Astrocyte of the spinal cord (primary cell): Measurements from ENCODE around the gene CFAP299.
A peak's percentile ranks its signal among the peaks of the same experiment; 100 is the strongest.
"Not testable (repeated sequence)": the region's sequence is repeated elsewhere in the genome, so short reads cannot be mapped to it uniquely, and the experiment has no call there.

Experiments used
- DNase-seq: peaks from one replicate; pipeline ENCODE4 v3.0.0; 2011; ENCODE audit warnings: low read depth, low spot score
- H3K4me3 ChIP-seq: 2 replicates; pipeline ENCODE4 v1.5.1; 2011; ENCODE audit warnings: low read depth, mild to moderate bottlenecking, low read length, moderate library complexity
- CTCF ChIP-seq: IDR thresholded peaks from 2 replicates; pipeline ENCODE4 v1.5.1; 2012; ENCODE audit warnings: low read depth, mild to moderate bottlenecking, low read length, inconsistent platforms
- in situ Hi-C: cut with HindIII; loops from 2 replicates; pipeline ENCODE4 v1.10.0; 2017; ENCODE audit warnings: low sequenced_read_pairs

Gene CFAP299

GRCh38 chr4:80335554-80336358 lies at the start of gene CFAP299:
Gene CFAP299 (plus strand): TSS chr4:80335730.
- peak; percentile 88 for DNase-seq
- in situ Hi-C loops, result no loop called here
- H3K4me3 ChIP-seq, result peak within 1 kb of the TSS; percentile 77
- TF ChIP-seq CTCF, result peak; percentile 72

GRCh38 chr4:80286451-80286850 lies 49.1 kb upstream of the CFAP299 start:
- DNase-seq, result no peak
- no peak for TF ChIP-seq CTCF
- H3K4me3 ChIP-seq, result no peak overlapping the region
- in situ Hi-C loops, result no loop called here

- DNase-seq, H3K4me3 ChIP-seq, in situ Hi-C loops: not testable (repeated sequence)
These were observed 44.9 kb upstream of the CFAP299 start for GRCh38 chr4:80290665-80291064.

GRCh38 chr4:80294206-80294605 lies 41.3 kb upstream of the CFAP299 start:
- DNase-seq, result no peak
- in situ Hi-C loops, result no loop called here
- no peak overlapping the region for H3K4me3 ChIP-seq
- TF ChIP-seq CTCF, result no peak

- no peak for TF ChIP-seq CTCF
- in situ Hi-C loops, result no loop called here
- no peak for DNase-seq
- H3K4me3 ChIP-seq, result no peak overlapping the region
These were observed 40.2 kb upstream of the CFAP299 start for GRCh38 chr4:80295336-80295735.

- in situ Hi-C loops, result no loop called here
- no peak for DNase-seq
- no peak overlapping the region for H3K4me3 ChIP-seq
- TF ChIP-seq CTCF, result no peak
These were observed 39.7 kb upstream of the CFAP299 start for GRCh38 chr4:80295826-80296225.

- TF ChIP-seq CTCF, result no peak
- no peak for DNase-seq
- in situ Hi-C loops, result no loop called here
- no peak overlapping the region for H3K4me3 ChIP-seq
These were observed 33.6 kb upstream of the CFAP299 start for GRCh38 chr4:80301884-80302283.
